ENCODE measurements around the gene THAP12.
"Not testable (repeated sequence)": the region's sequence is repeated elsewhere in the genome, so short reads cannot be mapped to it uniquely, and the experiment has no call there.

The THAP12 gene

DNA sequence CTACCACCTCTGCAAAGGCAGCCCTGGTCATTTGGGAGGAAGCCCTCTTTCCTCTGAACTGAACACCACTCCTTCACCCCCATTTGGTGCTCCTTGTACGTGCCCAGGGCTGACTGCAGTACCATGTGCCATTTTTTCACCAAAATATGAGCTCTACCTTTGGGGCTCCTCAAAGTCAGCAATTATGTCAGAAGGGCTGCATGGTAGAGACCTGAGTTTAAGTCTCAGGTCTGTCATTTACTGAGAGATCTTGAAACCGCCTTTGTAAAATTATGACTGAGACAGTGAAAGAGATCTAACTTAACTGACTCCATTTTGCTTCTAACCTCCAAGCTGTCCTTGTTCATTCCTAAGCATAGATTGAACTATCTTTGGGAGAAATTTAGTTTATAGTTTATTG, 58.0 kb downstream of the THAP12 start:
- DNase-seq (ENCODE audit: low read depth) = no peak
- no peak overlapping the region for H3K4me3 ChIP-seq (replicated peaks; ENCODE audit: low read depth, low read length)
- TF ChIP-seq, protein P1, sequence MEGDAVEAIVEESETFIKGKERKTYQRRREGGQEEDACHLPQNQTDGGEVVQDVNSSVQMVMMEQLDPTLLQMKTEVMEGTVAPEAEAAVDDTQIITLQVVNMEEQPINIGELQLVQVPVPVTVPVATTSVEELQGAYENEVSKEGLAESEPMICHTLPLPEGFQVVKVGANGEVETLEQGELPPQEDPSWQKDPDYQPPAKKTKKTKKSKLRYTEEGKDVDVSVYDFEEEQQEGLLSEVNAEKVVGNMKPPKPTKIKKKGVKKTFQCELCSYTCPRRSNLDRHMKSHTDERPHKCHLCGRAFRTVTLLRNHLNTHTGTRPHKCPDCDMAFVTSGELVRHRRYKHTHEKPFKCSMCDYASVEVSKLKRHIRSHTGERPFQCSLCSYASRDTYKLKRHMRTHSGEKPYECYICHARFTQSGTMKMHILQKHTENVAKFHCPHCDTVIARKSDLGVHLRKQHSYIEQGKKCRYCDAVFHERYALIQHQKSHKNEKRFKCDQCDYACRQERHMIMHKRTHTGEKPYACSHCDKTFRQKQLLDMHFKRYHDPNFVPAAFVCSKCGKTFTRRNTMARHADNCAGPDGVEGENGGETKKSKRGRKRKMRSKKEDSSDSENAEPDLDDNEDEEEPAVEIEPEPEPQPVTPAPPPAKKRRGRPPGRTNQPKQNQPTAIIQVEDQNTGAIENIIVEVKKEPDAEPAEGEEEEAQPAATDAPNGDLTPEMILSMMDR (IDR thresholded peaks at IDR 0.05; ENCODE audit: low read length, missing control alignments) = no peak

DNA sequence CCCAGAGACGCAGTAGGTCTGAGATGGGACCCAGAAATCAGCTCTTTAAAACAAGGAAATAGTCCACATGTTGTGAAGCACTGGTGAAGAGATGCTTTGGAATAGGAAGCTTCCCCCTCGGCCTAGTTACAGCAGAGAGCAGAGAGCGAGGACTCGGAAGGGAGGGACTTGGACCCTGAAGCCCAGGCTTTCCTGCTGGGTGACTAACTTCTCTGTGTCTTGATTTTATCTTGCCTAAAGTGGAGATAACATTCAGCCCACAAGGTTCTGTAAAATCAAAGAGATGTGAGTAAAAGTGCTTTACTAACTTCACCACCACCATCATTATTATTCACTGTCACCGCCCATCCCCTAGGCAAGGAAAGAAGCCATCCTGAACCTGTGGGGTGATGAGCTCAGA, 58.4 kb downstream of the THAP12 start:
- TF ChIP-seq, protein P1 (IDR thresholded peaks at IDR 0.05; ENCODE audit: low read length, missing control alignments) = no peak
- H3K4me3 ChIP-seq (replicated peaks; ENCODE audit: low read depth, low read length) = no peak overlapping the region
- no peak for DNase-seq (ENCODE audit: low read depth)

DNA sequence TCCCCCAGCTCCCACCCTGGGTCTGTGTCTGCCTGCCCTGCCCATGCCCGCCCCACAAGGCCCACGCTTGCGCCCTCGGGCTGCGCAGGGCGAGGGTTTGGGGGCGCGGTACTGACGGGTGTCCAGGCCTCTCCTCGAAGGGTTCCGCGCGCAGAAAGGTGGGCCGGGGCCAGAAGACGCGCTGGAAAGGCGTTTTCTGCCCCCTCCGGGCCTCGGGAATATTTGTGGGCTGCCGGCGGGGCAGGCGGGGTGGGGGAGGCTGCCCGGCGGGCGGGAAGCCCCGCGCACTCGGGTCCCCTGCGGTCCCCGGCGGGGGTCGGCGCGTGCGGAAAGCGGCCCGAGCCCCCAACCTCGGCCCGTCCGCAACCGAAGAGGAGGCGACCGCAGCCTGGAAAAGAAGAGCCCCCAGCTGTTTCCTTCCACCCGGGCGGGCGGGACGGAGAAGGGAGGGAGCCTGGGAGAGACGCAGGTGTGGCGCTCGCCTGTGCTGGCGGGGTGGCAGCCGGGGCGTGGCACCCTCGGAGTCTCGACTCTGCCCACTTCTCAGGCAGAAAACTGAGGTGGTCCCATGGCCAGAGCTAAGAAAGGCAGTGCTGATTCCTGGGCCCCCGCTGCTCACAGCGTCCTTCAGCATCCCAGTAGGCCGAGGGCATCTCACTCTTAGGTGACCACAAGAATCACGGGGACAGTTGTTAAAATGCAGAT, 59.0 kb downstream of the THAP12 start:
- DNase-seq (ENCODE audit: low read depth) = no peak
- TF ChIP-seq, protein P1 (IDR thresholded peaks at IDR 0.05; ENCODE audit: low read length, missing control alignments) = no peak

DNA sequence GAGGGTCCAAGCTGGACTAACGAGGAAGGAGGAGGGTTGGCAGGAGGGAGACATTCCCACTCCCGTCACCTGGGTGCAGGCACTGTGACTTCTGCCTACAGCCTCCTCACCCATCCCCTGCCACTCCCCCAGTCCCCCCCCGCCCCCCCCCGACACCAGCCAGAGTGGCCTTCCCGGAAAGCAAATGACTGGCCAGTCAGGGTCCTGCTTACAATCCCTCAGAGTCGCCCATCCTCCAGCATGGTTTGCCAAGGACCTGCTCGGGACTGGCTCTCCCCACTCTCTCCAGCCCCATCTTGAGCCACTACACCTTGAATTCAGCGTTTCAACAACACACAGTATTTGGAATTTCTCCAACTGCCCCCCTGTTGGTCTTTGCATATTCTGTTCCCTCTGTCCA, 59.6 kb downstream of the THAP12 start:
- DNase-seq (ENCODE audit: low read depth) = no peak
- TF ChIP-seq, protein P1 (IDR thresholded peaks at IDR 0.05; ENCODE audit: low read length, missing control alignments) = no peak
- no peak overlapping the region for H3K4me3 ChIP-seq (replicated peaks; ENCODE audit: low read depth, low read length)

More for the DNA sequence above, 59.0 kb downstream of the THAP12 start:
- no peak overlapping the region for H3K4me3 ChIP-seq (replicated peaks; ENCODE audit: low read depth, low read length)

DNA sequence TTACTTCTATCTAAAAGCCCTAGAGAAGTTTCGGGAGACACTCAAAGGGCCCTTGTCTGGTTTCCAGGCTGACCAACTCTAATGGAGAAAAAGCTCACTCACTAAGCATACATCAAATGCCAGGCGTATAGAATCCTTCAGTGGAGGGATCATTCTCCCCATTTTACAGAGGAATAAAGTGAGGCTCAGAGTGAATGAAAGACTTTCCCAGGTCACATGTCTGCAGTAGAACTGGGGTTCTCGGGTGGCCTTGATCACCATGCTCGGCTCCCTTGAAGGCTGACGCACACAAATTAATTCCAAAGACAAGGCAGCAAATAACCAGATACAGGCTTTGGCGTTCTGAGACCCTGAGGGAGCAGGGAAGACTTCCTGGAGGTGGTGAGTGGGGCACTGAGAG, 60.0 kb downstream of the THAP12 start:
- TF ChIP-seq, protein P1 (IDR thresholded peaks at IDR 0.05; ENCODE audit: low read length, missing control alignments) = no peak
- DNase-seq (ENCODE audit: low read depth) = no peak
- H3K4me3 ChIP-seq (replicated peaks; ENCODE audit: low read depth, low read length) = no peak overlapping the region

DNA sequence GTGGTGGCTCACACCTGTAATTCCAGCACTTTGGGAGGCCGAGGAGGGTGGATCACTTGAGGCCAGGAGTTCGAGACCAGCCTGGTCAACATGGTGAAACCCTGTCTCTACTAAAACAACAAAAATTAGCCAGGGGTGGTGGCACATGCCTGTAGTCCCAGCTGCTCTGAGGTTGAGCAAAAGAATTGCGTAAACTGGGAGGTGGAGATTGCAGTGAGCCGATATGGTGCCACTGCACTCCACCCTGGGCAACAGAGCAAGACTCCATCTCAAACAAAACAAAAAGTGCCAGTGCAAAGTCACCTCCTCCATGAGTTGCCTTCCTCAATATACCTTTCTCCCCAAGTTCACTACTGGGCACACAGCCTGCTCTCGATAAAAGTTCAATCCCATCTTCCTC, 61.1 kb downstream of the THAP12 start:
- DNase-seq (ENCODE audit: low read depth); H3K4me3 ChIP-seq (replicated peaks; ENCODE audit: low read depth, low read length): not testable (repeated sequence)

DNA sequence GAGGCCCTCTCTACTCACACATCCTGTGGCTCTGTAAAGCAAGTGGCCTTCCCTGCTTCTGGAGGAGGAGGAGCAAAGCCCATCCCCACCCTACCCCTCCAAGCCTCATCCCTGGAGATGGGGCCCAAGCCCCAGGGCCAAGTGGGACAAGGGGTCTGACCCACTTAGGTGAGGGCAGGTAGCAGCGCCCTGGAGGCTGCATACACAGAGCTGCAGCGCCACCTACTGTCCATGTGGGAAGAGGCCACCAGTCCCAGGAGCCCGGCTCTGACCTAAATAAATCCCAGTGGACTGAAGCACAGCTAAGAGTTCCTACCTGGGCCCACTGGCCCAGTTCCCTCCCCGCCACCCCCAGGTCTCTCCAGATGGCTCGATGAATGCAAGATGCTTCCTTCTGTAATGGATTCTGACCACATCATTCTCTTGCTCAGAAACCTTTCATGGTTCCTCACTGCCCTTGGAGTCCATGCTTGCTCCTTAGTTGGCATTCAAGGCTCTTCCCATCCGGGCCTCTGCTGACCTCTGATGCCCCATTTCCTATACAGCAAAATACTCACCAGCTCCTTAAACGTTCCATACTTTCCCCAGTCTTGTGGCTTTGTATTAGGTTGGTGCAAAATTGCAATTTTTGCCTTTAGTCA, 62.1 kb downstream of the THAP12 start:
- no peak overlapping the region for H3K4me3 ChIP-seq (replicated peaks; ENCODE audit: low read depth, low read length)
- peak; percentile 74 for DNase-seq (ENCODE audit: low read depth)
- TF ChIP-seq, protein P1 (IDR thresholded peaks at IDR 0.05; ENCODE audit: low read length, missing control alignments) = peak; percentile 88

All from fibroblast of pulmonary artery (primary cell).